DOHH2 (cell line): Measurements from ENCODE around the gene GLP2R.

Experiments used
- H3F3A ChIP-seq: fragments of 200-600 bp; sonication (generic), shearing (Covaris generic); 2 replicates; pipeline ENCODE4 v1.6.0; 2016; ENCODE audit warnings: antibody characterized with exemption, mild to moderate bottlenecking; ENCODE audit not compliant: control insufficient read depth, insufficient read depth
- H3K27ac ChIP-seq: fragments of 200-600 bp; sonication (generic); 2 replicates; pipeline ENCODE4 v1.5.1; 2014; ENCODE audit warnings: low read depth, mild to moderate bottlenecking, low read length, moderate library complexity
- H3K27me3 ChIP-seq: fragments of 200-600 bp; sonication (generic); 2 replicates; pipeline ENCODE4 v1.6.1; 2014; ENCODE audit warnings: mild to moderate bottlenecking, low read length, mixed read lengths; ENCODE audit not compliant: control insufficient read depth
- H3K36me3 ChIP-seq: fragments of 200-600 bp; sonication (generic); 2 replicates; pipeline ENCODE4 v1.6.1; 2014; ENCODE audit warnings: mild to moderate bottlenecking, low read length, moderate library complexity, mixed read lengths; ENCODE audit not compliant: control insufficient read depth
- H3K4me1 ChIP-seq: fragments of 200-600 bp; sonication (generic); 2 replicates; pipeline ENCODE4 v1.6.1; 2014; ENCODE audit warnings: mild to moderate bottlenecking, low read length, mixed read lengths; ENCODE audit not compliant: control insufficient read depth
- H3K4me2 ChIP-seq: fragments of 200-600 bp; sonication (generic); 2 replicates; pipeline ENCODE4 v1.6.0; 2014; ENCODE audit warnings: mild to moderate bottlenecking, low read length, moderate library complexity
- H3K4me3 ChIP-seq: fragments of 200-600 bp; sonication (generic); 2 replicates; pipeline ENCODE4 v1.5.1; 2014; ENCODE audit warnings: mild to moderate bottlenecking, low read length, mixed read lengths
- H3K79me2 ChIP-seq: fragments of 200-600 bp; sonication (generic); 2 replicates; pipeline ENCODE4 v1.6.1; 2014; ENCODE audit warnings: mild to moderate bottlenecking, low read length, mixed read lengths; ENCODE audit not compliant: control insufficient read depth
- H3K9me2 ChIP-seq: fragments of 200-600 bp; sonication (generic); replicated peaks from 2 replicates; pipeline ENCODE4 v1.6.1; 2014; ENCODE audit warnings: mild to moderate bottlenecking, low read length, mixed read lengths; ENCODE audit not compliant: control insufficient read depth
- H3K9me3 ChIP-seq: fragments of 200-600 bp; sonication (generic); 2 replicates; pipeline ENCODE4 v1.6.1; 2014; ENCODE audit warnings: antibody characterized with exemption, low read length, mixed read lengths; ENCODE audit not compliant: control insufficient read depth, insufficient read depth
- H4K20me1 ChIP-seq: fragments of 200-600 bp; sonication (generic); 2 replicates; pipeline ENCODE4 v1.6.0; 2014; ENCODE audit warnings: low read depth, mild to moderate bottlenecking, antibody characterized with exemption, low read length, moderate library complexity; ENCODE audit not compliant: control insufficient read depth, insufficient read depth
- CTCF ChIP-seq: fragments of 200-600 bp; sonication (generic); IDR thresholded peaks from one replicate; pipeline ENCODE4 v1.5.1; 2014; ENCODE audit warnings: antibody characterized with exemption, mild to moderate bottlenecking, low read depth, low read length; ENCODE audit not compliant: poor library complexity, severe bottlenecking
- EZH2phosphoT487 ChIP-seq: fragments of 200-600 bp; sonication (generic); IDR thresholded peaks from 2 replicates; pipeline ENCODE4 v1.6.1; 2017; ENCODE audit warnings: borderline replicate concordance, mild to moderate bottlenecking, antibody characterized with exemption, low read length, moderate library complexity, mixed read lengths

GLP2R gene

GRCh38 chr17:9900044-9900594, 74.4 kb downstream of the GLP2R start:
- Histone ChIP-seq H3K27ac (no peak overlapping the region), H3K36me3 (no peaks in the 10 kb centered on the region), H3K4me2 (no peak overlapping the region)

GRCh38 chr17:9900784-9901183, 75.1 kb downstream of the GLP2R start:
- no peak overlapping the region for H3K4me2 ChIP-seq
- no peaks in the 10 kb centered on the region for H3K9me3 ChIP-seq
- no peak overlapping the region for H3K4me3 ChIP-seq
- H3K27ac ChIP-seq = no peak overlapping the region
- H3K4me1 ChIP-seq = no peaks in the 10 kb centered on the region
- TF ChIP-seq CTCF (no peak), EZH2phosphoT487 (no peak)
- no peaks in the 10 kb centered on the region for H3K36me3 ChIP-seq
- no peaks in the 10 kb centered on the region for H3K79me2 ChIP-seq
- no peaks in the 10 kb centered on the region for H4K20me1 ChIP-seq
- no peaks in the 10 kb centered on the region for H3K27me3 ChIP-seq
- no peaks in the 10 kb centered on the region for H3K9me2 ChIP-seq
- H3F3A ChIP-seq = no peaks in the 10 kb centered on the region

More at GRCh38 chr17:9900044-9900594, 74.4 kb downstream of the GLP2R start:
- Histone ChIP-seq H3K9me2 (no peaks in the 10 kb centered on the region), H3K79me2 (no peaks in the 10 kb centered on the region), H3K27me3 (no peaks in the 10 kb centered on the region), H3F3A (no peaks in the 10 kb centered on the region), H3K4me3 (no peak overlapping the region), H3K4me1 (no peaks in the 10 kb centered on the region), H3K9me3 (no peaks in the 10 kb centered on the region), H4K20me1 (no peaks in the 10 kb centered on the region)
- TF ChIP-seq EZH2phosphoT487 = no peak
- no peak for TF ChIP-seq CTCF

- no peak overlapping the region for H3K4me3 ChIP-seq
- no peaks in the 10 kb centered on the region for H3K9me3 ChIP-seq
- no peaks in the 10 kb centered on the region for H3K9me2 ChIP-seq
- H3F3A ChIP-seq = no peaks in the 10 kb centered on the region
- no peaks in the 10 kb centered on the region for H3K4me1 ChIP-seq
- no peaks in the 10 kb centered on the region for H3K79me2 ChIP-seq
- no peaks in the 10 kb centered on the region for H3K27me3 ChIP-seq
- TF ChIP-seq EZH2phosphoT487 (no peak), CTCF (no peak)
- no peak overlapping the region for H3K27ac ChIP-seq
- H4K20me1 ChIP-seq = no peaks in the 10 kb centered on the region
- H3K4me2 ChIP-seq = no peak overlapping the region
- no peaks in the 10 kb centered on the region for H3K36me3 ChIP-seq
Observed at GRCh38 chr17:9902120-9902519, 76.4 kb downstream of the GLP2R start.
